ENCODE data around the gene FKBP3. TPM values are rescaled to one million over a fixed set of nuclear protein-coding genes. Genes with fewer than 3 reads are reported as not detected.
A peak's percentile ranks its signal among the peaks of the same experiment; 100 is the strongest.
"Not testable (repeated sequence)": the region's sequence is repeated elsewhere in the genome, so short reads cannot be mapped to it uniquely, and the experiment has no call there.

Gene FKBP3
- 124 TPM for total RNA-seq
- long read RNA-seq, transcript FKBP3-202 (7 exons, 1,346 nt), result major isoform, 78 of 83 reads
- long read RNA-seq, partial matches to known transcripts, result 1 of 83 reads
- long read RNA-seq, other reads (novel, unspliced or antisense), result 3 of 83 reads

- DNase-seq (peak; percentile 97), ATAC-seq (ENCODE audit: poor library complexity) (peak; percentile 97)
- intact Hi-C loops (cut with DNase I), result loop anchor here (2.0 to 10.0 kb wide), 2 partner anchors 170 to 236 kb away; partner anchors contain the start of genes KLHL28 and TOGARAM1
Observed at GRCh38 chr14:45134051-45134958, at the start of gene FKBP3. Gene FKBP3, minus strand, starts transcription at chr14:45134481. Its CDS starts 25 bp downstream, at chr14:45134456.

- ATAC-seq (ENCODE audit: poor library complexity) (no peak), DNase-seq (no peak)
- intact Hi-C loops (cut with DNase I), result no loop called here
Observed at GRCh38 chr14:45181806-45182205, 47.5 kb upstream of the FKBP3 start.

- no peak for DNase-seq
- ATAC-seq (ENCODE audit: poor library complexity), result no peak
- intact Hi-C loops (cut with DNase I), result no loop called here
Observed at GRCh38 chr14:45181329-45181728, 47.0 kb upstream of the FKBP3 start.

GRCh38 chr14:45177076-45177475, 42.8 kb upstream of the FKBP3 start:
- DNase-seq, result no peak
- intact Hi-C loops (cut with DNase I), result no loop called here
- no peak for ATAC-seq (ENCODE audit: poor library complexity)

GRCh38 chr14:45169906-45170305, 35.6 kb upstream of the FKBP3 start:
- intact Hi-C loops (cut with DNase I), result no loop called here
- DNase-seq (no peak), ATAC-seq (ENCODE audit: poor library complexity) (no peak)

- intact Hi-C loops (cut with DNase I), result no loop called here
- DNase-seq, result no peak
- no peak for ATAC-seq (ENCODE audit: poor library complexity)
Observed at GRCh38 chr14:45156067-45156466, 21.8 kb upstream of the FKBP3 start.

- no peak for DNase-seq
- intact Hi-C loops (cut with DNase I), result no loop called here
- no peak for ATAC-seq (ENCODE audit: poor library complexity)
Observed at GRCh38 chr14:45150386-45150890, 16.2 kb upstream of the FKBP3 start.

- ATAC-seq (ENCODE audit: poor library complexity), result no peak
- intact Hi-C loops (cut with DNase I), result no loop called here
Observed at GRCh38 chr14:45149602-45150001, 15.3 kb upstream of the FKBP3 start.

GRCh38 chr14:45145214-45145613, 10.9 kb upstream of the FKBP3 start:
- ATAC-seq (ENCODE audit: poor library complexity) (no peak), DNase-seq (no peak)
- intact Hi-C loops (cut with DNase I), result no loop called here

More at GRCh38 chr14:45149602-45150001, 15.3 kb upstream of the FKBP3 start:
- DNase-seq, result no peak

- intact Hi-C loops (cut with DNase I), result no loop called here
Observed at GRCh38 chr14:45144658-45145057, 10.4 kb upstream of the FKBP3 start.

GRCh38 chr14:45142083-45142482, 7.8 kb upstream of the FKBP3 start:
- ATAC-seq (ENCODE audit: poor library complexity); intact Hi-C loops (cut with DNase I); DNase-seq: not testable (repeated sequence)

More at GRCh38 chr14:45144658-45145057, 10.4 kb upstream of the FKBP3 start:
- DNase-seq, result no peak
- no peak for ATAC-seq (ENCODE audit: poor library complexity)

- intact Hi-C loops (cut with DNase I), result no loop called here
- no peak for DNase-seq
- ATAC-seq (ENCODE audit: poor library complexity), result no peak
Observed at GRCh38 chr14:45140661-45141187, 6.4 kb upstream of the FKBP3 start.

- no peak for ATAC-seq (ENCODE audit: poor library complexity)
- no peak for DNase-seq
- intact Hi-C loops (cut with DNase I), result loop anchor here (10.0 kb wide), 1 partner anchor 172 kb away; the partner anchor contains the start of genes KLHL28 and TOGARAM1
Observed at GRCh38 chr14:45136399-45136798, 2.1 kb upstream of the FKBP3 start.

GRCh38 chr14:45135659-45136395, 1.5 kb upstream of the FKBP3 start, which contains the start of gene FANCM:
Gene FANCM, plus strand, starts transcription at chr14:45135930. Its CDS starts 102 bp downstream, at chr14:45136032.
- intact Hi-C loops (cut with DNase I), result loop anchor here (2.0 to 10.0 kb wide), 2 partner anchors 171 to 237 kb away; partner anchors contain the start of genes KLHL28 and TOGARAM1
- DNase-seq (peak; percentile 88), ATAC-seq (ENCODE audit: poor library complexity) (peak; percentile 82)

GRCh38 chr14:45135156-45135555, 875 bp upstream of the FKBP3 start:
- intact Hi-C loops (cut with DNase I), result loop anchor here (2.0 to 10.0 kb wide), 2 partner anchors 170 to 236 kb away; partner anchors contain the start of genes KLHL28 and TOGARAM1
- DNase-seq (no peak), ATAC-seq (ENCODE audit: poor library complexity) (no peak)

- no peak for DNase-seq
- intact Hi-C loops (cut with DNase I), result loop anchor here (2.0 to 10.0 kb wide), 2 partner anchors 169 to 235 kb away; partner anchors contain the start of genes KLHL28 and TOGARAM1
- ATAC-seq (ENCODE audit: poor library complexity), result peak; percentile 9
Observed at GRCh38 chr14:45133683-45134050, 614 bp downstream of the FKBP3 start.

GRCh38 chr14:45128963-45129629, 5.2 kb downstream of the FKBP3 start:
- intact Hi-C loops (cut with DNase I), result no loop called here
- DNase-seq, result no peak
- no peak for ATAC-seq (ENCODE audit: poor library complexity)

- ATAC-seq (ENCODE audit: poor library complexity), result no peak
- intact Hi-C loops (cut with DNase I), result no loop called here
- no peak for DNase-seq
Observed at GRCh38 chr14:45125754-45126153, 8.5 kb downstream of the FKBP3 start.

Measured in Right ventricle myocardium superior (tissue), 1 donor.